SK-N-SH treated with all-trans-retinoic acid at 6 μM for 48 hours (cell line): ENCODE data around the gene CACNA2D4.

Experiments used
- ATAC-seq: fragments of 200-7000 bp; cut with Tn5 transposase; 3 replicates; pipeline ENCODE4 v1.9.1; 2020; ENCODE audit warnings: mild to moderate bottlenecking, moderate library complexity
- CSDC2 ChIP-seq: fragments of 250-450 bp; sonication (Bioruptor Pico); IDR thresholded peaks from 2 replicates; pipeline ENCODE4 v1.5.0; 2020; ENCODE audit warnings: mild to moderate bottlenecking, moderate library complexity
- CSRNP3 ChIP-seq: fragments of 250-450 bp; sonication (Bioruptor Pico); IDR thresholded peaks from 2 replicates; pipeline ENCODE4 v1.5.1; 2021; ENCODE audit warnings: mild to moderate bottlenecking, moderate library complexity
- ESRRG ChIP-seq: fragments of 250-450 bp; sonication (Bioruptor Pico); IDR thresholded peaks from 2 replicates; pipeline ENCODE4 v1.6.1; 2021; ENCODE audit warnings: mild to moderate bottlenecking
- GLIS3 ChIP-seq: fragments of 250-450 bp; sonication (Bioruptor Pico); IDR thresholded peaks from 2 replicates; pipeline ENCODE4 v1.5.0; 2020; ENCODE audit warnings: mild to moderate bottlenecking, moderate library complexity
- ISL1 ChIP-seq: fragments of 250-450 bp; sonication (Bioruptor Pico); IDR thresholded peaks from 2 replicates; pipeline ENCODE4 v2.1.2; 2022; ENCODE audit warnings: mild to moderate bottlenecking, moderate library complexity
- OSR1 ChIP-seq: fragments of 250-450 bp; sonication (Bioruptor Pico); IDR thresholded peaks from 2 replicates; pipeline ENCODE4 v1.8.0; 2022; ENCODE audit warnings: moderate library complexity, mild to moderate bottlenecking, inconsistent platforms
- PATZ1 ChIP-seq: fragments of 250-450 bp; sonication (Bioruptor Pico); IDR thresholded peaks from 2 replicates; pipeline ENCODE4 v1.8.0; 2020; ENCODE audit warnings: mild to moderate bottlenecking, moderate library complexity, borderline replicate concordance
- PPARA ChIP-seq: fragments of 250-450 bp; sonication (Bioruptor Pico); IDR thresholded peaks from 2 replicates; pipeline ENCODE4 v1.5.0; 2020; ENCODE audit warnings: mild to moderate bottlenecking, borderline replicate concordance
- RARB ChIP-seq: fragments of 250-450 bp; sonication (Bioruptor Pico); IDR thresholded peaks from 2 replicates; pipeline ENCODE4 v1.8.0; 2021; ENCODE audit warnings: mild to moderate bottlenecking, moderate library complexity
- SNAI2 ChIP-seq: fragments of 250-450 bp; sonication (Bioruptor Pico); IDR thresholded peaks from 2 replicates; pipeline ENCODE4 v1.5.0; 2020; ENCODE audit warnings: mild to moderate bottlenecking, moderate library complexity
- TCF4 ChIP-seq: fragments of 250-450 bp; sonication (Bioruptor Pico); IDR thresholded peaks from 2 replicates; pipeline ENCODE4 v1.8.0; 2021; ENCODE audit warnings: mild to moderate bottlenecking, moderate library complexity, borderline replicate concordance
- TOX ChIP-seq: fragments of 250-450 bp; sonication (Bioruptor Pico); IDR thresholded peaks from 2 replicates; pipeline ENCODE4 v1.8.0; 2021; ENCODE audit warnings: mild to moderate bottlenecking, moderate library complexity, borderline replicate concordance
- TSHZ2 ChIP-seq: fragments of 250-450 bp; sonication (Bioruptor Pico); IDR thresholded peaks from 2 replicates; pipeline ENCODE4 v1.5.0; 2020; ENCODE audit warnings: mild to moderate bottlenecking, moderate library complexity
- ZC3H10 ChIP-seq: fragments of 250-450 bp; sonication (Bioruptor Pico); IDR thresholded peaks from 2 replicates; pipeline ENCODE4 v1.5.1; 2021; ENCODE audit warnings: mild to moderate bottlenecking, moderate library complexity
- ZFP30 ChIP-seq: fragments of 450-650 bp; formaldehyde crosslinking; IDR thresholded peaks from 2 replicates; pipeline ENCODE4 v1.5.0; 2022; ENCODE audit warnings: mild to moderate bottlenecking, moderate library complexity
- ZNF565 ChIP-seq: fragments of 450-650 bp; formaldehyde crosslinking; conservative IDR thresholded peaks from 2 replicates; pipeline ENCODE4 v1.5.0; 2020; ENCODE audit warnings: low read depth, mild to moderate bottlenecking, moderate library complexity
- ZNF70 ChIP-seq: fragments of 450-650 bp; formaldehyde crosslinking; IDR thresholded peaks from 2 replicates; pipeline ENCODE4 v1.5.0; 2020; ENCODE audit warnings: mild to moderate bottlenecking, moderate library complexity
- ZNF8 ChIP-seq: fragments of 450-650 bp; formaldehyde crosslinking; IDR thresholded peaks from 2 replicates; pipeline ENCODE4 v1.5.0; 2020; ENCODE audit warnings: mild to moderate bottlenecking, moderate library complexity

Gene CACNA2D4

GRCh38 chr12:1920971-1921370, 2.5 kb upstream of the CACNA2D4 start (continued):
- TF ChIP-seq TSHZ2 (CRISPR knock-in tag) = no peak
- TF ChIP-seq ESRRG (CRISPR knock-in tag) = no peak
- no peak for TF ChIP-seq CSRNP3 (CRISPR knock-in tag)
- no peak for TF ChIP-seq ISL1 (CRISPR knock-in tag)
- no peak for TF ChIP-seq ZFP30
- TF ChIP-seq PPARA (CRISPR knock-in tag) = no peak
- no peak for TF ChIP-seq ZNF8 (CRISPR knock-in tag)
- no peak for TF ChIP-seq CSDC2 (CRISPR knock-in tag)
- no peak for TF ChIP-seq PATZ1 (CRISPR knock-in tag)
- TF ChIP-seq SNAI2 (CRISPR knock-in tag) = no peak
- no peak for TF ChIP-seq ZC3H10 (CRISPR knock-in tag)
- TF ChIP-seq RARB (CRISPR knock-in tag) = no peak

GRCh38 chr12:1920436-1920835, 2.0 kb upstream of the CACNA2D4 start:
- ATAC-seq = no peak

More at GRCh38 chr12:1920436-1920835, 2.0 kb upstream of the CACNA2D4 start:
- no peak for TF ChIP-seq ISL1 (CRISPR knock-in tag)
- no peak for TF ChIP-seq TCF4 (CRISPR knock-in tag)
- TF ChIP-seq ZFP30 = no peak
- TF ChIP-seq ESRRG (CRISPR knock-in tag) = no peak
- no peak for TF ChIP-seq TOX (CRISPR knock-in tag)
- TF ChIP-seq CSDC2 (CRISPR knock-in tag) = no peak
- no peak for TF ChIP-seq GLIS3
- TF ChIP-seq ZNF8 (CRISPR knock-in tag) = no peak
- no peak for TF ChIP-seq TSHZ2 (CRISPR knock-in tag)
- no peak for TF ChIP-seq ZC3H10 (CRISPR knock-in tag)
- TF ChIP-seq OSR1 (CRISPR knock-in tag) = no peak
- TF ChIP-seq SNAI2 (CRISPR knock-in tag) = no peak
- TF ChIP-seq ZNF70 = no peak
- no peak for TF ChIP-seq PATZ1 (CRISPR knock-in tag)
- TF ChIP-seq ZNF565 (CRISPR knock-in tag) = no peak
